Measurements from ENCODE around the gene EXOSC10.
"Not testable (repeated sequence)": the region's sequence is repeated elsewhere in the genome, so short reads cannot be mapped to it uniquely, and the experiment has no call there.

Gene EXOSC10

DNA sequence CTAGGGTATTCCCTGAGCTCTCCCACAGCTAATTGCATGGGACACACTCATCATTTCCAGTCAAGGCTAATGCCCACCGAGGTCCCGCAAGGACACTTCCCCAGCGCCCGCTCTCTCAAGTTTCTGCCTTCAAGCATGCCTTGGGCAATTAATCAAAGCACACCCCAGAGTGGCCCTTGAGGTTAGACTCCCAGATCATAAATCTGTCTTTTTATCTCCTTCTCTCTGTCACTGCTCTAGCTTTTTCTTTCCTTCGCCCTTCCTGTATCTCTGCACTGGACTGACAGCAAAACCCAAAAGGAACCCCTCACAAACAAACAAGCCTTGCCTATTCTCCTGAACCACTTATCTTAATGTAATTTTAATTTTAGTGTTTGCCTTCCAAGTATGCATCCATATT, 7.9 kb upstream of the EXOSC10 start:
- DNase-seq: no peak

DNA sequence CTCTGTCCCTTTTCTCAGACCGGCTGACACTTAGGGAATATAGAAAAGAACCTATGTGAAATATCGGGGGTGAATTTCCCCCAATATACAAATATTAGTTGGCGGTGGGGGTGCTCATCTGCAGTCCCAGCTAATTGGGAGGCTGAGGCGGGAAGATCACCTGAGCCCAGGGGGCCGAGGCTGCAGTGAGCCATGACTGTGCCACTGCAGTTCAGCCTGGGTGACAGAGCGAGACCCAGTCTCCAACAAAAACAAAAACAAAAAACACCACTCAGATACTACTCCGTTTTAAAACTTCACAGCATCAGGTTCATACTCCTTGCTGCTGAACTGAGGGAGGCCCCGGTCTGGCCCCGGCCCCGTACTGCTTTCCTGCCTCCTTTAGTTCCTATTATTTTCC, 5.9 kb upstream of the EXOSC10 start:
- DNase-seq: peak; percentile 20

DNA sequence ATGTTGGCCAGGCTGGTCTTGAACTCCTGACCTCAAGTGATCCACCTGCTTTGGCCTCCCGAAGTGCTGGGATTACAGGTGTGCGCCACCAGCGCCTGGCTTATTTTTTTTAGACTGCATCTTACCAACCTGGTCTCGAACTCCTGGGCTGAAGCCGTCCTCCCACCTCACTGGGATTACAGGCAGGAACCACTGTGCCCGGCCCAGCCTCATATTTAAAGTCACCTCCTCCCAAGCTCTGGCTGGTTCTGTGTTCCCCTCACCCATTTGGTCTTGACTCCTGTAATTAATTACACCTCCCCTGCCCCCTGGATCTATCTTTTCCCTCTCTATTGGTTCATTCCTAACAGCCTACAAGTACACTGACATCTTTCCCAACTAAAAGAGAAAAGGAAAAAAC, 1.7 kb upstream of the EXOSC10 start:
- no peak for DNase-seq

DNA sequence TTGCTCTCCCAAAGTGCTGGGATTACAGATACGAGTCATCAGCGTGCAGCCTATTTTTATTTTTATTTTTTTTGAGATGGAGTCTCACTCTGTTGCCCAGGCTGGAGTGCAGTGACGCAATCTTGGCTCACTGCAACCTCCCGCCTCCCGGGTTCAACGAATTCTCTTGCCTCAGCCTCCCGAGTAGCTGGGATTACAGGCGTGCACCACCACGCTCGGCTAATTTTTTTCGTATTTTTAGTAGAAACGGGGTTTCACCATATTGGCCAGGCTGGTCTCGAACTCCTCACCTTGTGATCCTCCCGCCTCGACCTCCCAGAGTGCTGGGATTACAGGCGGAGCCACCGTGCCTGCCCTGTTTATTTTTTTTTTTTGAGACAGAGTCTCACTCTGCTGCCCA, 1.1 kb upstream of the EXOSC10 start:
- DNase-seq: not testable (repeated sequence)

DNA sequence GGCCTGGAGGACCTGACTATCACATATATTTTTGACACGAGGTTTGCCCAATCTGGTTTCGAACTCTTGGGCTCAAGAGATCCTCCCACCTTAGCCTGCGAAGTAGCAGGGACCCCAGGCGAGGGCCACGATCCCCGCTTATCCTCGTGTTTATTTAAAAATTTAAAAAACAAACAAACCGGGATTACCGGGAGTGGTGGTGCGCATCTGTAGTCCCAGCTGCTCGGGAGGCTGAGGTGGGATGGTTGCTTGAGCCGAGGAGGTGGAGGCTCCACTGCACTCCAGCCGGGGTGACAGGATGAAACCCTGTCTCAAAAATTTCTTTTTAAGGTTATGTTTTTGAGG, 452 bp upstream of the EXOSC10 start:
- no peak for DNase-seq

DNA sequence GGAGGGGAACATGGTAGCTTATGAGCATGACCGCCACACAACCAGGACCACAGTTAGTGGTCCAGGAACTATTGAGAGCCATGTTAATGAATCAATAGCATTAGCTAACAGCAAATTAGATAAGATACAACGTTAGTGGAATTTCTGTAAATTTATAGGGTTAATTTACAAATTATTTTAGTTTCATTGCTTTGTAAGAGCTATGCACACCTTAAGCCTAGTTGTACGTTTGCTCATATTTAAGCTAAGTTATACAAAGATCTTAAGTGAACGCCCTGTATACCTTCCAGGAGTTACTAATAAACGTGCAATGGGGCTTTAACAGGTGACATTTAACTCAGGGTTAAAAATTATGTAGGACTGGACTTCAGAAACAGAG, 749 bp downstream of the EXOSC10 start:
- peak; percentile 22 for DNase-seq

DNA sequence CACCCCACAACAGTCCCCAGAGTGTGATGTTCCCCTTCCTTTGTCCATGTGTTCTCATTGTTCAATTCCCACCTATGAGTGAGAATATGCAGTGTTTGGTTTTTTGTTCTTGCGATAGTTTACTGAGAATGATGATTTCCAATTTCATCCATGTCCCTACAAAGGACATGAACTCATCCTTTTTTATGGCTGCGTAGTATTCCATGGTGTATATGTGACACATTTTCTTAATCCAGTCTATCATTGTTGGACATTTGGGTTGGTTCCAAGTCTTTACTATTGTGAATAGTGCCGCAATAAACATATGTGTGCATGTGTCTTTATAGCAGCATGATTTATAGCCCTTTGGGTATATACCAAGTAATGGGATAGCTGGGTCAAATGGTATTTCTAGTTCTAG, 15.9 kb downstream of the EXOSC10 start:
- DNase-seq: not testable (repeated sequence)

DNA sequence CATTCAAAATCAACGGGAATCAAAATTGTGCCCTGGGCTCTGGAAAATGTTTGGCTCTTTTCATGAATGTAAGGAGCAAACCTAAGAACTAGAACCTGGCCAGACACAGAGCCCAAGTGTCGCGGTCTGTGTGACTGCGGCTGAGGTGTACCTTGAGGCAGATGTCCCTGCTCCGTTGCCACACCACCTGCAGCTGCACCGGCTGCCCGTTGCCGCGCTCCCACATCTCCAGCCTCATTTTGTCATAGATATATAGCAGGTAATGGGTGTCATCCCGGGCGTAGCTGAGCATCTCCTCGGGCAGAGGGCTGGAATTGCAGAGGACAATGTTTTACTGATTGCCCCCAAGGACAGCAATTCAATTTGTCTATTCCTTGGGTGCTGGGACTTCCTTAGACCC, 18.7 kb downstream of the EXOSC10 start:
- peak; percentile 12 for DNase-seq

DNA sequence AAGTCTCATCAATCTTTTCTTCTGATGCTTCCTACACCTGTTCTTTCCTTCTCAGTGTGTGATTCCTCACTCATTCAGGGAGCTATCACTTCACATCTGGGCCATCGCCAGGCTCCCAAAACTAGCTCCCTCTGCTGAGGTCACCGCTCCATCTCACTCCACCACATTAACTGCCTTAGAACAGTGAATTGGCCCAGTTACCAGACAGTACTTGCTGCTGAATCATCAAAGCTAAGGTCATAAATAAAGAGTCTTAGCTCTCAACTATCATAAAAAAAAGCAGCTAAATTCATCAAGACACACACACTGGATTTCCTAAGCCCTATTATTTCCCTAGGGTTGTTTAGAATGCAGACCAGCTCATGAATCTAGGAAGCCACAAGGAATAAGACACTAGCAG, 21.0 kb downstream of the EXOSC10 start:
- peak; percentile 32 for DNase-seq

DNA sequence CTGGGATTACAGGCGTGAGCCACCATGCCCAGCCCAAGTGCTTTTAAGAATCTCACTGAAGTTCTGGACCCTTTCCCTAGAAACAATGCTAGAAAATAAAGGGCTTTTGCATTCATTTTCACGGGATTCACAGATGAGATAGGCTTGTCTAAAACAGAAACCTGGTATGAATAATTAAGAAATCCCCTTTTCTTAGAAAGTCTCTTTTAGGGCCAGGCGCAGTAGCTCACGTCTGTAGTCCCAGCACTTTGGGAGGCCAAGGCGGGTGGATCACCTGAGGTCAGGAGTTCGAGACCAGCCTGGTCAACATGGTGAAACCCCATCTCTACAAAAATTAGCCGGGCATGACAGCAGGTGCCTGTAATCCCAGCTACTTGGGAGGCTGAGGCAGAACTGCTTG, 26.3 kb downstream of the EXOSC10 start:
- peak; percentile 42 for DNase-seq

DNA sequence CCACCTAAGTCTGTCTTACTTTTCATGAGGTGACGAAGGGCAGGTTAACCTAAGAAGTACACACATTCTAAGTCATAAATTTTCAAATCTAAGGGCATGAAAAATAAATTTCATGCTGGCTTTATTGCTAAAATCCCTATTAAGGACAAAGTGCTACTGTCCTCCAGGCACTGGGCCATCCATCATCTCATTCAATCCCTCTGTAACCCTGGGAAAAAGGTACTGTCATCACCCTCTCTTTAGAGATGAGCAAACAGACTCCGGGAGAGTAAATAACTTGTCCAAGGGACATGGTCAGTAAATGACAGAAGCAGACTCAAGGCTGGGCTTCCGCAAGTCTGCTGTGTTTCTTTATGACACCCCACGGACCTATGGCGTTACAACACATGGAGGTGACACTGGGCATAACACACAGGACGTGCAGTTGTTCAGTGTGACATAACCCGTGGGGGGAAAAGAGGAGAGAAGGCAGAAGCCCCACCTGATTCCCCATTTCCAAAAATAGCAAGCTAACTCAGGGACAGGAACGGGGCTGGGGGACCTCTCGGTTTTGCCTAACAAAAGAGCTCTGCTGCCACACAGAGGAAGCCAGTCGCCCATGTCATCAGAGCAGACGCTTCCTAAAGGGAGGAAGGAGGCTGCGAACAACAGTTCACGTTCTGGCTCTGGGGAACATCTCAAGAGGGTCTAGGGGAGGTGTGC, 27.3 kb downstream of the EXOSC10 start:
- DNase-seq: no peak

DNA sequence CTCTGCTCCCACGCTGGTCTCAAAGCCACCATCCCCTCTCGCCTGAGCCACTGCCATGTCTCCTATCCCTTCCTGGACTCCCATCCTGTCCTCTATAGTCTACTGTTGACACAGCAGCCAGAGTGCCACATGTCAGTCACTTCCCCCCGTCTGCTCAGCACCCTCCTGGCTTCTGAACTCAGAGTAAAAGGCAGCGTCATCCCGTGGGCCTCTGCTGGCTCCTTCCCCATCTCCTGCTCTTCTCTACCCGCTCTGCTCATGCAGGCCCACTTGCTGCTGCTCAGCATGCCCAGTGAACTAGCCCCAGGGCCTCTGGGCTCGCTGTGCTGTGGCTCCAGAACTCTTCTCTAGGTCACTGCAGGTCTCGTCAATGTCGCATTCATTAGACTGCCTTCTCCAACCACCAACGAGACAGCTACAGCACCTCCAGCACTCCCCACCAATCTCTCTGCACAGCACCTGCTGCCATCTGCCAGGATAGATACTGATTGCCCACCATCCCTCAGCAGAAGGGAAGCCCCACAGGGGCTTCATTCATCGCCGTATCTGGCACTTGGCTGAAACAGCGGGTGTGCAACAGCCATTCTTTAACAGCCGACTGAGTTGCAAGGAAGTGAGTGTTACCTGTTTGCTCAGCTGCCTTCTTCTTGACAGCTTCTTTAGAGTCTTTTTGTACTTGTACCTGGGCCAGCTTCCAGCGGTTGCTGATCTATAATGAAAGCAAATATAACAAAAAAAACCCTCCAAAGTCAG, 28.0 kb downstream of the EXOSC10 start:
- no peak for DNase-seq

DNA sequence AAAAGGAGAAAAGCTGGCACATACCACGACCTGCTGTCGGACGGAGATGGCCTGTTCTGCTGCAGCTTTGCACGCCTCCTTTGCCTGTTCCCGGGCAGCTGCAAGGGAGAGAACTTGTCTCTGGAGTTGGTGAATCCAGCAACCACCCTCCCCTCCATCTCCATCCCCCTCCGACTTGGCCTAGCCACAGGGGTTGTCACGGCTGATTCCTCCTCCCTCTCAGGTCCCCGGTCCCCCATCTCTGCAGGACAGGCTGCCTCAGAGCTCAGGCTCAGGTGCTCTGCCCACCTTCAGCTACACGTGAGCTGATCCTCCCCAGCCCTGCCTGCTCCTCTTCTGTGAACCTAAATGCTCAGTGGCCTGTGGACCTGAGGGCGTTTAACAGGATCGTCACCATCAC, 28.8 kb downstream of the EXOSC10 start:
- DNase-seq: peak; percentile 28

DNA sequence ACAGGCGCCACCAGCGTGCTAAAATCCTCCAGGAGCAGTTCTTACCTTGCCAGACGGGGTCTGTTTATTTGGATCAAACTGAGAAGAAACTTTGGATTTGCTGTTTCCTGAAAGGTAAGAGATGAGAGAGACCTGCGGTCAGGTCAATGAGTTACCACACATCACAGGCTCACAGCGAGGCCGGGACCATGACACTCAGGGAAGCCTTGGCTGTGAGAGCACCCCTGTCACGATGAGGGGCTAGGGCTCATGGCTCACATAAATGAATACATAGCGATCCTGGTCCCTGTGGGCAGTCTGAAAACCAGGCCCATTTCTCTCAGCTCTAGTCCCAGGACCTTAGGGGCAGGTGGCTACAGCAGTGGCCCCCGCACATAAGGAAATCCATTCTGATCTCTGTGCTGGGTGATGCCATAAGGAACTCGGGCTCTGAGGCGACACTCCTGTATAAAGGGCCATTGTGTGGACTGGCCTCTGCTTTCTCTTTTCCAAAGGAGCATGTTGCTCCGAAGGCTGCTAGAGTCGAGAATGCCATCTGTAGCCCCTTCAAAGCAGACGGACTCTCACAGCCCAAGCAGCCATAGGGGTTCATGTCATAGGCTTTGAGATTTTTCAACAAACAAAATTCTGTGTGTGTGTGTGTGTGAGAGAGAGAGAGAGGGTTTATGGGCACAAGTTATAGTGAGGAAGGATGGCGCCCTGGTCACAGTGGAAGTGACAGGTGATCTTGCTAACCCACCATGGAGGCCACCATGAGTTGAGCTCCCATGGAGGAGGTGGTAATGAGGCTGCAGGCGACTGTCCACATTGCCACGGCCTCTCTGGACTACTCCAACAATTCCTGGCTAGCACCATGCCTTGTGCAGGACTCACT, 30.8 kb downstream of the EXOSC10 start:
- DNase-seq: peak; percentile 42

DNA sequence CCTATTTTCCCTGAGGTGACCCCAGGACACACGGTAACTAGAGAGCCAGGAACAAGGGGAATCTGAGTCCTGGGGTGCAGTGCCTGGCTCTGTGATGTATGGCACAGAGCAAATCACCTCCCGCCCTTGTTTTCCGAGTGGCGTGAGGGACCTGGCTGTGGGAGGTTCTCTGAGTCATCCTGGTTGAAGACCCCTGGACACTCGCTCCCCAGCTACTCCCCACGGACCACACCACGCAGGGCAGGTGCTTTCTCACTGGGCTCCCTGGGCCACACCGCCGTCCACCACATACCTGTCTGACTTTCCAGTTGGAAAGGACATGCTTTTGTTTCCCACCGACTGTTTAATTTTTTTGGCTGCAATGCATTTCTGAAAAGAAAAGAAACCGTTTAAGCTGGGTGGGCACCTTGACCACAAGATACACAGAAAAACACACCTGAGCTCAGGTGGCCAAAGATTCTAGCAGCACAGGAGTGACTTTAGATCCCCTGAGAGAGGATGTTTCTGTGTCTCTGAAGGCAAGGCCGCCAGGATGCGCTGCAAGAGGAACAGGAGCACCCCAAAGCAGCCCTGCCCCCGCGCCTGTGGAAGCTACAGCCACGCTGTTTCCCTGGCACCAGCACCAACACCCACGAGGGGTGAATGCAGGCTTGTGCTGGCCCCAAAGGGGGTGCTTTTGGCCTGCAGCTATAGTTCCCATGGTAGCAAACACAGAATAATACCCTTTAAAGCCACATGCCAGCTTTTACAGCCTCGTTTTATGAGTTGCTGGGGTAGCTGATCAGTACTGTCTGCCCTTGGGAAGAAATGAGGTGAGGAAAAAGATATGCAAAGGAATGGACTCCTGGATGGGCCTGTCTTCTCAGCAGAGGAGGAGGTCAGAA, 31.7 kb downstream of the EXOSC10 start:
- peak; percentile 46 for DNase-seq

DNA sequence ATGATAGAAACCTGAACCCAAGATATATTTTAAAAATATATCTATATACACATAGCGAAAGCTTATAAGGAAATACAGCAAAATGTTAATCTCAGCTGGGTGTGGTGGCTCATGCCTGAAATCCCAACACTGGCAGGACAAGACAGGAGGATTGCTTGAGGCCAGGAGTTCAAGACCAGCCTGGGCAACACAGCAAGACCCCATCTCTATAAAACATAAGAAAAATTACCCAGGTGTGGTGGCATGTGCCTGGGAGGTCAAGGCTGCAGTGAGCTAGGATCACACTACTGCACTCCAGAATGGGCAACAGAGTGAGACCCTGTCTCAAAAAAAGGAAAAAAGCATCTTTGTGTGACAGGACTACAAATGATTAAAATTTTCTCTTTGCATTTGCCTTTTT, 33.9 kb downstream of the EXOSC10 start:
- peak; percentile 25 for DNase-seq

DNA sequence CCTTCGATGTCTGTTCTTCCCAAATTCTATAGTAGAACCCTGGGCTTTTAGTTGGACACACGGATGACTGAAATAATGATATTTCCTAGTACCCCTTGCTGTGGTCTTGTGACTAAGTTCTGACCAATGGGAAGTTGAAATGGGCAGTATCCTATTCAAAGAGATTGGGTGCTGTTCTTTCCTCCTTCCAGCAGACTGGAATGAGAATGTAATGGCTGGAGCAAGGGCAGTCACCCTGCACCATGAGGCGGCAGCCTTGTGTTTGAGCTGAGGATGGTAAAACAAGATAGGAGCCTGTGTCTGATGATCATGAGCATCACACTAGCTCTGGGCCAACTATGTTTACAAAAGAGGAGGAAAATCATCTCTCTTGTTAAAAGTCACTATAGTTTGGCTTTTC, 34.7 kb downstream of the EXOSC10 start:
- DNase-seq: peak; percentile 32

DNA sequence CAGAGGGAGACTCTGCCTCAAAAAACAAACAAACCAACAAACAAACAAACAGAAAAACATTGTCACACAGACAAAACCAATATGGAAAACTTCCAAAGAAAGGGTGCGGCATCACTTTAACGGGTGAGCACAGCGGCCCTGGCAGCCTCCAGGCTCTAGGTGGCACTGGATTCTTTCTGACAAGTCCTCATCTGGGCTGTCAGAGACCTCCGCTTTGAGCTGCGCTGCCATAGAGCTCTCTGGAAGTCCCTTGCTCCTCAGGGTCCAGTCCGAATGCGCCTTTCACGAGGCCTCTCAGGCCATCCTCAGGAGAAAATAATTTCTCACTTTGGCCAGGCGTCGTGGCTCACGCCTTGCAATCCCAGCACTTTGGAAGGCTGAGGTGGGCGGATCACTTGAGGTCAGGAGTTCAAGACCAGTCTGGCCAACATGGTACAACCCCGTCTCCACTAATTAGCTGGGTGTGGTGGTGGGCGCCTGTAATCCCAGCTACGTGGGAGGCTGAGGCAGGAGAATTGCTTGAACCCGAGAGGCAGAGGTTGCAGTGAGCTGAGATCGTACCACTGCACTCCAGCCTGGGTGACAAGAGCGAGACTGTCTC, 35.6 kb downstream of the EXOSC10 start:
- DNase-seq: peak; percentile 61

DNA sequence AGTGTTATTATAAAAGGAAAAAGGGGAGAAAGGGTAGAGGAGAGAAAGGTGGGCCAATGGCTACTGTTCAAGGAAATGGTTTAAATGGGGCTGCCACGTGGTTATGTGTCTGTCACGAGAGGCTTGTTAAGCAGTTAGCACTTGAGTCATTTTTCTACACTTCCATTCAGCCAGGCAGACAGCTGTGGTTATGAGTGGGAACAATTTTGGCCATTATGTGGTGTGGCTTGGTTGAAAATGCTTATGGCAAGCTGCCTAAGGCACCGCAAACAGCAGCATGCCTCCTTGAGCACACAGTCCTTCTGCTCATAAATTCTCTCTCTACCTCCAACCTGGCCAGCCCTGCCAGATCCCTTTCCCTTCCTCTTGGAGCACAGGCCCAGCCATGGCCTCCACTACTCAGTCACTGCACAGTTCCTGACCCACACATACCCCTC, 36.7 kb downstream of the EXOSC10 start:
- DNase-seq: peak; percentile 58

DNA sequence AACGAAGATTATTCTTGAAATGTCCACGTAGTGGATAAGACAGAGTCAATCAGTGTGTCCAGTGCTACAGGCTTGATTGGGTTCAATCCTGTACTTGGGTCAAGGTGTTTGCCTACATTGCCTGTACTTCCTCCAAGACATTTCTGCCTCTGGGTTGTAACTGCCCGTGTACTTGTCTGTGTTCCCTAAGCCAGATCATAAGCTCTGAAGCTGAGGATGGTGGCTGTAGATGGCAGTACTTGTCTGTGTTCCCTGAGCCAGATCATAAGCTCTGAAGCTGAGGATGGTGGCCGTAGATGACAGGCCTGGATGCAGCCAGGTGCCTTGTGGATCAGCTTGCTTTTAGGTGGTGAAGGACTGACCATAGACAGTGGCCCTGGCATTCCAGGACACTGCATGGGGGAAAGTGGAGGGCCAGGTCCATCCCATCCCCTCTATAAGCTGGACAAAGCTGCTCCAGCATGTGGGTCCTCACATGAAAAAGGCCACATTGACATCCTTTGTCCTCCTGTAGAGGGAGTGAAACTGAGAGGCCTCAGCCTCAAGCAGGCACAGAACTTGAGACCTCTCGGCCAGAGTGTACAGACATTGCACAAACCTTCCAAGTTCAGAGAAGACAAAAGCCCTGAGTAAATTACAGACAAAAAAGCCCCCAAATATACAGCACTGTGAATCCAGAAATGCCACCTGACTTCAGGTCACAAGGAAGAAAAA, 37.9 kb downstream of the EXOSC10 start:
- peak; percentile 52 for DNase-seq
